NCI-H446 (cell line): ENCODE results near the gene ZNF718.
"Not testable (repeated sequence)": the region's sequence is repeated elsewhere in the genome, so short reads cannot be mapped to it uniquely, and the experiment has no call there.

Experiments
- DNase-seq, 2 experiments: peaks; one replicate each; lab custom pipeline; 2025; lab: John Stamatoyannopoulos, UW

ZNF718 gene

GRCh38 chr4:161496-162284, 37.4 kb downstream of the ZNF718 start:
- DNase-seq = no peak

- not testable (repeated sequence) for DNase-seq
These were observed 45.3 kb downstream of the ZNF718 start for GRCh38 chr4:169640-170039.

GRCh38 chr4:171318-171717, 47.0 kb downstream of the ZNF718 start:
- not testable (repeated sequence) for DNase-seq

GRCh38 chr4:173666-174314, 49.5 kb downstream of the ZNF718 start:
- DNase-seq = no peak

- DNase-seq = no peak
These were observed 51.7 kb downstream of the ZNF718 start for GRCh38 chr4:175986-176385.

- no peak for DNase-seq
These were observed 52.7 kb downstream of the ZNF718 start for GRCh38 chr4:176995-177394.

GRCh38 chr4:182225-182624, 57.9 kb downstream of the ZNF718 start:
- DNase-seq = not testable (repeated sequence)

- DNase-seq = no peak
These were observed 63.8 kb downstream of the ZNF718 start for GRCh38 chr4:188091-188490.

GRCh38 chr4:195159-195558, 70.9 kb downstream of the ZNF718 start:
- DNase-seq = not testable (repeated sequence)

- no peak for DNase-seq
These were observed 76.6 kb downstream of the ZNF718 start for GRCh38 chr4:200936-201335.

GRCh38 chr4:202822-203221, 78.5 kb downstream of the ZNF718 start:
- not testable (repeated sequence) for DNase-seq

- no peak for DNase-seq
These were observed 80.9 kb downstream of the ZNF718 start for GRCh38 chr4:205097-205756.

- DNase-seq = no peak
These were observed 81.8 kb downstream of the ZNF718 start for GRCh38 chr4:206054-206453.

GRCh38 chr4:208416-209096, 84.3 kb downstream of the ZNF718 start:
- not testable (repeated sequence) for DNase-seq

GRCh38 chr4:211033-211511, 86.8 kb downstream of the ZNF718 start:
- no peak for DNase-seq

- DNase-seq = no peak
These were observed 88.3 kb downstream of the ZNF718 start for GRCh38 chr4:212438-213188.

GRCh38 chr4:213189-213535, 88.9 kb downstream of the ZNF718 start:
- not testable (repeated sequence) for DNase-seq
